K562 (cell line): Measurements from ENCODE around the gene TMEM86B. TPM values are rescaled to one million over a fixed set of nuclear protein-coding genes. Genes with fewer than 3 reads are reported as not detected.
A peak's percentile ranks its signal among the peaks of the same experiment; 100 is the strongest.

ENCODE experiments used
- BHLHE40 ChIP-seq: IDR thresholded peaks from 2 replicates; pipeline ENCODE4 v1.6.1; 2011; ENCODE audit warnings: low read length, improper control_type of control experiment
- CREB1 ChIP-seq, 2 experiments: sonication (generic) in 1 of 2; formaldehyde crosslinking in 1 of 2; IDR thresholded peaks; 2 replicates each; pipeline versions ENCODE4 v1.6.1 to v1.8.0; 2012 to 2022; ENCODE audit warnings: inconsistent platforms in 1 of 2, mild to moderate bottlenecking in 1 of 2, missing genetic modification reagents in 1 of 2, moderate library complexity in 1 of 2
- CREM ChIP-seq: IDR thresholded peaks from 2 replicates; pipeline ENCODE4 v1.6.1; 2014; ENCODE audit warnings: antibody characterized with exemption, low read depth
- ELF4 ChIP-seq: fragments of 450-650 bp; formaldehyde crosslinking; IDR thresholded peaks from 2 replicates; pipeline ENCODE4 v1.4.0; 2022; ENCODE audit warnings: missing genetic modification characterization
- ETS1 ChIP-seq: conservative IDR thresholded peaks from 2 replicates; pipeline ENCODE4 v1.6.1; 2011; ENCODE audit warnings: low read depth, mild to moderate bottlenecking, low read length; ENCODE audit not compliant: control insufficient read depth
- L3MBTL2 ChIP-seq: fragments of 450-650 bp; IDR thresholded peaks from 2 replicates; pipeline ENCODE4 v1.6.1; 2016; ENCODE audit warnings: mild to moderate bottlenecking, moderate library complexity
- MNT ChIP-seq, 2 experiments: fragments of 450-650 bp; conservative IDR thresholded peaks; 2 replicates each; pipeline ENCODE4 v1.6.1; 2017; ENCODE audit warnings: mild to moderate bottlenecking in 2 of 2, moderate library complexity in 2 of 2
- NBN ChIP-seq: fragments of 450-650 bp; IDR thresholded peaks from 2 replicates; pipeline ENCODE4 v1.6.1; 2016; ENCODE audit warnings: low read depth, mild to moderate bottlenecking
- NCOA4 ChIP-seq: fragments of 450-650 bp; IDR thresholded peaks from 2 replicates; pipeline ENCODE4 v1.6.1; 2018; ENCODE audit warnings: mild to moderate bottlenecking; ENCODE audit not compliant: partially characterized antibody
- NRF1 ChIP-seq, 2 experiments: fragments of 450-650 bp; IDR thresholded peaks in 1 of 2; conservative IDR thresholded peaks in 1 of 2; 2 replicates each; pipeline ENCODE4 v1.6.1; 2014; ENCODE audit warnings: mild to moderate bottlenecking in 2 of 2
- TAF15 ChIP-seq: fragments of 200-400 bp; formaldehyde crosslinking; IDR thresholded peaks from 2 replicates; pipeline ENCODE4 v1.6.1; 2017; ENCODE audit warnings: mild to moderate bottlenecking, low read depth, low read length, moderate library complexity
- TFAP4 ChIP-seq: sonication (generic); formaldehyde crosslinking; IDR thresholded peaks from 2 replicates; pipeline ENCODE4 v1.8.0; 2022; ENCODE audit warnings: missing genetic modification reagents, mild to moderate bottlenecking, moderate library complexity, borderline replicate concordance
- TGIF2 ChIP-seq: sonication (generic); formaldehyde crosslinking; IDR thresholded peaks from 2 replicates; pipeline ENCODE4 v1.8.1; 2022; ENCODE audit warnings: mild to moderate bottlenecking, missing genetic modification reagents, moderate library complexity
- YY1 ChIP-seq, 3 experiments: IDR thresholded peaks; 2 replicates each; pipeline ENCODE4 v1.6.1; 2011; ENCODE audit warnings: low read length in 2 of 3, mild to moderate bottlenecking in 2 of 3, moderate library complexity in 2 of 3, borderline replicate concordance in 1 of 3, control low read depth in 1 of 3, low read depth in 1 of 3; ENCODE audit not compliant: insufficient read depth in 3 of 3, insufficient replicate concordance in 2 of 3, control insufficient read depth in 1 of 3, insufficient read length in 1 of 3; ENCODE audit errors: extremely low read depth in 1 of 3
- ZNF140 ChIP-seq: fragments of 250-450 bp; sonication (Bioruptor Pico); IDR thresholded peaks from 2 replicates; pipeline ENCODE4 v1.8.0; 2021; ENCODE audit warnings: moderate library complexity, mild to moderate bottlenecking, inconsistent platforms
- ZNF282 ChIP-seq: sonication (generic); formaldehyde crosslinking; IDR thresholded peaks from 2 replicates; pipeline ENCODE4 v1.8.1; 2023; ENCODE audit warnings: missing genetic modification reagents
- ZNF445 ChIP-seq: fragments of 250-450 bp; sonication (Bioruptor Pico); IDR thresholded peaks from 2 replicates; pipeline ENCODE4 v1.4.0; 2020; ENCODE audit warnings: low read depth, mild to moderate bottlenecking, moderate library complexity
- ZNF764 ChIP-seq: fragments of 250-450 bp; sonication (Bioruptor Pico); IDR thresholded peaks from 2 replicates; pipeline ENCODE4 v1.4.0; 2020; ENCODE audit warnings: low read depth, mild to moderate bottlenecking, moderate library complexity
- polyA plus RNA-seq, 8 experiments: library from polyadenylated mRNA; depleted of rRNA in 4 of 8; stranded (reverse) in 5 of 8; unstranded in 3 of 8; fragments of >200 nt; fragmentation: Nextera tagmentation in 2 of 8; fragmentation: Illumina TruSeq in 1 of 8; extraction: Ambion mirVana in 2 of 8; extraction: Trizol in 1 of 8; gene quantifications; 2 replicates each; pipeline versions ENCODE4 v1.2.1 to v1.2.3, GENCODE V29; 2011 to 2014; ENCODE audit warnings: inconsistent platforms in 1 of 8, missing spikeins in 1 of 8
- total RNA-seq, 7 experiments: library from RNA; depleted of rRNA in 6 of 7; stranded (reverse); fragments of >200 nt in 6 of 7; fragmentation: Illumina TruSeq in 2 of 7; extraction: Trizol in 2 of 7; gene quantifications; 2 replicates each; pipeline versions ENCODE4 v1.2.1 to v1.2.3, GENCODE V29; 2011 to 2021; ENCODE audit warnings: low replicate concordance in 1 of 7
- TF ChIP-seq, protein P1 (sequence below): IDR thresholded peaks from 3 replicates; pipeline ENCODE4 v1.6.1; 2011; ENCODE audit warnings: borderline replicate concordance, mild to moderate bottlenecking; ENCODE audit not compliant: insufficient read length, insufficient read depth

TMEM86B gene
- total and polyA plus RNA-seq, 9 of the 15 experiments (the other 6 are each of a cell fraction or from before 2014, with no cell fraction given): 0.28 to 7.9 (median 2.1) TPM

GRCh38 chr19:55178781-55179599, 49.6 kb downstream of the TMEM86B start (continued):
- 0 out of 2 replicates have a peak, but pooled peaks have one; percentile 6 for TF ChIP-seq BHLHE40
- TF ChIP-seq ZNF764 (CRISPR knock-in tag): no peak
- TF ChIP-seq CREB1 (IDR thresholded peaks at IDR 0.05): peak; percentile 44; the same call in 1 of the 2 replicates
- peak; percentile 54; the same call in 1 of the 2 replicates for TF ChIP-seq CREB1 (CRISPR knock-in tag; IDR thresholded peaks at IDR 0.05)
- peak in 1 of 2 experiments; percentile 27; a peak in 1 of 4 replicates for TF ChIP-seq MNT (conservative IDR thresholded peaks at IDR 0.05)
- no peak for TF ChIP-seq TGIF2 (CRISPR knock-in tag)
- TF ChIP-seq CREM: peak; percentile 67; the same call in 1 of the 2 replicates
- TF ChIP-seq ZNF445: no peak
- no peak for TF ChIP-seq TAF15
- TF ChIP-seq L3MBTL2: peak; percentile 72
- TF ChIP-seq ELF4 (CRISPR knock-in tag): peak; percentile 78; the same call in 1 of the 2 replicates
- TF ChIP-seq NBN: no peak
- no peak for TF ChIP-seq ZNF282 (CRISPR knock-in tag)
- TF ChIP-seq, protein P1, sequence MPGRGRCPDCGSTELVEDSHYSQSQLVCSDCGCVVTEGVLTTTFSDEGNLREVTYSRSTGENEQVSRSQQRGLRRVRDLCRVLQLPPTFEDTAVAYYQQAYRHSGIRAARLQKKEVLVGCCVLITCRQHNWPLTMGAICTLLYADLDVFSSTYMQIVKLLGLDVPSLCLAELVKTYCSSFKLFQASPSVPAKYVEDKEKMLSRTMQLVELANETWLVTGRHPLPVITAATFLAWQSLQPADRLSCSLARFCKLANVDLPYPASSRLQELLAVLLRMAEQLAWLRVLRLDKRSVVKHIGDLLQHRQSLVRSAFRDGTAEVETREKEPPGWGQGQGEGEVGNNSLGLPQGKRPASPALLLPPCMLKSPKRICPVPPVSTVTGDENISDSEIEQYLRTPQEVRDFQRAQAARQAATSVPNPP: no peak
- no peak for TF ChIP-seq NCOA4
- TF ChIP-seq YY1 (IDR thresholded peaks at IDR 0.05; ENCODE audit: borderline replicate concordance in 1 of 3, control insufficient read depth in 1 of 3, extremely low read depth in 1 of 3, insufficient read depth in 3 of 3, insufficient read length in 1 of 3, insufficient replicate concordance in 2 of 3, low read depth in 1 of 3, low read length in 2 of 3): peak in 1 of 3 experiments; percentile 5
- TF ChIP-seq ZNF140: no peak
- TF ChIP-seq NRF1 (conservative IDR thresholded peaks at IDR 0.05 in 1 of 2, IDR thresholded peaks at IDR 0.05 in 1 of 2): peak; percentile 61 to 71
- peak; percentile 68; the same call in 1 of the 2 replicates for TF ChIP-seq TFAP4 (CRISPR knock-in tag)
- peak; percentile 83 for TF ChIP-seq ETS1
